Spleen (tissue), 11 donors: ENCODE measurements around the gene ARMC3. TPM values are rescaled to one million over a fixed set of nuclear protein-coding genes. Genes with fewer than 3 reads are reported as not detected.

Experiments used
- DNase-seq: peaks from one replicate; pipeline ENCODE4 v3.0.0-alpha.2; 2020
- H3K27ac ChIP-seq, 8 donors: fragments of 200-600 bp; sonication (generic) in 7 of 8; 1 replicate in 4 of 8; 2 replicates in 4 of 8; pipeline versions ENCODE4 v1.5.0 to v1.8.0; 2016 to 2021; ENCODE audit warnings: inconsistent platforms in 4 of 8, mild to moderate bottlenecking in 4 of 8, moderate library complexity in 1 of 8
- H3K27me3 ChIP-seq, 7 donors: fragments of 200-600 bp; sonication (generic) in 6 of 7; replicated peaks in 1 of 7; 1 replicate in 4 of 7; 2 replicates in 3 of 7; pipeline versions ENCODE4 v1.5.0 to v1.8.0; 2016 to 2021; ENCODE audit warnings: inconsistent platforms in 3 of 7, mild to moderate bottlenecking in 1 of 7
- H3K36me3 ChIP-seq, 6 donors: fragments of 200-600 bp; sonication (generic) in 5 of 6; 1 replicate in 4 of 6; 2 replicates in 2 of 6; pipeline versions ENCODE4 v1.5.0 to v1.8.0; 2016 to 2021; ENCODE audit warnings: inconsistent platforms in 2 of 6
- H3K4me1 ChIP-seq, 6 donors: fragments of 200-600 bp; sonication (generic) in 5 of 6; 1 replicate in 3 of 6; 2 replicates in 3 of 6; pipeline versions ENCODE4 v1.5.0 to v1.8.0; 2016 to 2021; ENCODE audit warnings: inconsistent platforms in 3 of 6
- H3K4me3 ChIP-seq, 8 donors: fragments of 200-600 bp; sonication (generic) in 7 of 8; 1 replicate in 4 of 8; 2 replicates in 4 of 8; pipeline versions ENCODE4 v1.5.0 to v1.8.0; 2016 to 2021; ENCODE audit warnings: inconsistent platforms in 4 of 8, mild to moderate bottlenecking in 4 of 8, moderate library complexity in 2 of 8
- H3K9me3 ChIP-seq, 8 donors: fragments of 200-600 bp; sonication (generic) in 7 of 8; 1 replicate in 4 of 8; 2 replicates in 4 of 8; pipeline versions ENCODE4 v1.5.0 to v1.8.0; 2016 to 2021; ENCODE audit warnings: inconsistent platforms in 4 of 8
- CTCF ChIP-seq, 11 experiments: fragments of 200-600 bp in 7 of 11; fragments of 450-650 bp in 4 of 11; sonication (generic) in 4 of 11; IDR thresholded peaks in 8 of 11; conservative IDR thresholded peaks in 3 of 11; 1 replicate in 7 of 11; 2 replicates in 4 of 11; pipeline versions ENCODE4 v1.4.0 to v1.8.0; 2016 to 2021; ENCODE audit warnings: antibody characterized with exemption in 11 of 11, inconsistent platforms in 4 of 11, mild to moderate bottlenecking in 1 of 11
- POLR2A ChIP-seq, 3 donors: fragments of 450-650 bp; IDR thresholded peaks; one replicate each; pipeline ENCODE4 v1.5.1; 2017; ENCODE audit warnings: antibody characterized with exemption in 3 of 3, mild to moderate bottlenecking in 1 of 3
- POLR2AphosphoS5 ChIP-seq, 3 donors: sonication (generic); formaldehyde crosslinking; IDR thresholded peaks; one replicate each; pipeline ENCODE4 v1.5.1; 2017; ENCODE audit warnings: antibody characterized with exemption in 3 of 3
- WGBS, 5 donors: extraction: QIAGEN DNeasy Blood & Tissue Kit in 3 of 5; methylation state at CpG; one replicate each; pipeline versions ENCODE4 v1.1.5 to v1.1.7; 2013 to 2018; 5-methylcytosine and 5-hydroxymethylcytosine counted together
- intact Hi-C: fragments of 100-400 bp; cut with DNase I; formaldehyde crosslinking; loops from one replicate; pipeline ENCODE4 v1.15.0; 2023; ENCODE audit warnings: low total_unique reads
- polyA plus RNA-seq, 3 donors: library from polyadenylated mRNA; stranded (reverse); fragments of 200-250 nt; gene quantifications; one replicate each; pipeline ENCODE4 v1.2.1, GENCODE V29; 2013
- total RNA-seq, 7 donors: library from RNA; depleted of rRNA in 3 of 7; stranded (reverse); fragments of >200 nt in 3 of 7; fragmentation: NEBNext Ultra II Directional in 4 of 7; extraction: Animal tissue kit (Norgen Biotek cat#: 25700) in 4 of 7; gene quantifications; one replicate each; pipeline versions ENCODE4 v1.1.0 to v1.2.1, GENCODE V29; 2016 to 2021
- donor health status: healthy with polysubstance abuse.
- donor health status: DM: no; HTN: no; CAD: no; lungs with moderate emphysema.
- donor health status: DM: no; HTN: no; CAD: no.
- donor health status: Bipolar disorder and iron deficiency.
- donor health status: healthy.
- donor health status: DM: no; HTN: no; CAD: no.
- donor health status: DM: yes; HTN: yes; CAD: no.

ARMC3 gene
- total and polyA plus RNA-seq, 10 donors, result 0.66 to 0.85 TPM; not detected in 8

GRCh38 chr10:22932626-22933370, 4.9 kb downstream of the ARMC3 start:
- no peak for DNase-seq
- Histone ChIP-seq H3K36me3 (no peaks in the 10 kb centered on the region), H3K4me1 (peaks cover 0 to 19% (median 11%) of the 10 kb centered on the region in 6 donors), H3K27ac (no peak overlapping the region), H3K9me3 (no peaks in the 10 kb centered on the region), H3K4me3 (no peak overlapping the region), H3K27me3 (peaks cover 0 to 7% (median 0%) of the 10 kb centered on the region in 7 donors)
- WGBS, 5 donors, result 73 to 84% (median 77%) methylated on average over 5 of the region's 5 CpGs
- no peak for TF ChIP-seq CTCF (IDR thresholded peaks at IDR 0.05 in 8 of 11, conservative IDR thresholded peaks at IDR 0.05 in 3 of 11)
- no peak for TF ChIP-seq POLR2A (IDR thresholded peaks at IDR 0.05)
- no peak for TF ChIP-seq POLR2AphosphoS5 (IDR thresholded peaks at IDR 0.05)
- intact Hi-C loops, result no loop called here

GRCh38 chr10:22934726-22935125, 6.9 kb downstream of the ARMC3 start:
- intact Hi-C loops, result no loop called here
- Histone ChIP-seq H3K36me3 (no peaks in the 10 kb centered on the region), H3K27me3 (no peaks in the 10 kb centered on the region), H3K4me3 (no peak overlapping the region), H3K9me3 (no peaks in the 10 kb centered on the region), H3K4me1 (peaks cover 0 to 12% (median 6%) of the 10 kb centered on the region in 6 donors), H3K27ac (no peak overlapping the region)
- no peak for DNase-seq
- WGBS, 5 donors, result 79 to 88% (median 82%) methylated on average over 3 of the region's 3 CpGs
- TF ChIP-seq CTCF (IDR thresholded peaks at IDR 0.05 in 8 of 11, conservative IDR thresholded peaks at IDR 0.05 in 3 of 11), result no peak
- TF ChIP-seq POLR2A (IDR thresholded peaks at IDR 0.05), result no peak
- TF ChIP-seq POLR2AphosphoS5 (IDR thresholded peaks at IDR 0.05), result no peak

GRCh38 chr10:22942437-22942836, 14.6 kb downstream of the ARMC3 start:
- Histone ChIP-seq H3K4me1 (no peaks in the 10 kb centered on the region), H3K9me3 (peaks cover 0 to 14% (median 11%) of the 10 kb centered on the region in 8 donors), H3K36me3 (no peaks in the 10 kb centered on the region), H3K27ac (no peak overlapping the region), H3K27me3 (no peaks in the 10 kb centered on the region), H3K4me3 (no peak overlapping the region)
- TF ChIP-seq POLR2AphosphoS5 (IDR thresholded peaks at IDR 0.05), result no peak
- no peak for TF ChIP-seq CTCF (IDR thresholded peaks at IDR 0.05 in 8 of 11, conservative IDR thresholded peaks at IDR 0.05 in 3 of 11)
- no peak for TF ChIP-seq POLR2A (IDR thresholded peaks at IDR 0.05)
- intact Hi-C loops, result no loop called here
- WGBS, 5 donors, result 81 to 94% (median 90%) methylated on average over 1 of the region's 1 CpG
- DNase-seq, result no peak

DNA sequence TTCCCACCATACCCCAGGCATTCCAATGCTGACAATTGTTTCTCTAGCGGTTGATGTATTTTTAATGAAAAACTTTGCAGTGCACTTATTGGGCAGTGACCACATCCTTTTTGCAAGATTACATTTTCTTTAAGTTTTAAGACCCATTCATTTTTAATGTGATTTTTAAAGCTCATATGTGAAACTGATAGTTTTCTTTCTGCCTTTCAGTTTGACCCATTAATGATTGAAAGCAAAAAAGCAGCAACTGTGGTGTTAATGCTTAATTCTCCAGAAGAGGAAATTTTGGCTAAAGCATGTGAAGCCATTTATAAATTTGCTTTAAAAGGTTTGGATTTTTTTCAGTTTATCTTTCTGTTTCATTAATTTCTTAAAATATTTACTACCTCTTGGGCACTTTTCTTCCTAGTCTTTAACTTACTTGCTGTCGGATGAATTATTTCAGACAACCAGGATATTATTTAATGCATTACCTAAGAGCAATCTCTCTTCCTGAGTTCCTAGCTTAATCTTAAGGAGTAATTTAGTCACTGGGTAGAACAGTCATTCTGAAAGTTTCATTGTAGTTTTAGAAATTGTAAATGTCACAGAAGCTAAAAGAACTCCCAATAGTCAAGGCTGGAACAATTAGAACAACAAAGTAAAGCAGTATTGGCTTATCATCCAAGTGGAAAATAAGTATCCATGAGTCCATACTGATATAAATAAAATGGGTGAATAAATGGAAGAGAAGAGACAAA, 18.3 kb downstream of the ARMC3 start:
- 80 to 91% (median 89%) methylated on average over 2 of the region's 2 CpGs for WGBS, 5 donors
- intact Hi-C loops, result no loop called here
- no peak overlapping the region for H3K4me3 ChIP-seq
- peaks cover 0 to 41% (median 35%) of the 10 kb centered on the region in 8 donors for H3K9me3 ChIP-seq
- no peak for TF ChIP-seq POLR2AphosphoS5 (IDR thresholded peaks at IDR 0.05)
- H3K27me3 ChIP-seq, result no peaks in the 10 kb centered on the region
- DNase-seq, result no peak
- no peaks in the 10 kb centered on the region for H3K36me3 ChIP-seq
- no peaks in the 10 kb centered on the region for H3K4me1 ChIP-seq
- H3K27ac ChIP-seq, result no peak overlapping the region
